Measurements from ENCODE around the gene ZNF620.

GRCh38 chr3:40490916-40491315 lies 14.9 kb upstream of the ZNF620 start:
- TF ChIP-seq CTCF (IDR thresholded peaks at IDR 0.05) (no peak), POLR2AphosphoS5 (IDR thresholded peaks at IDR 0.05) (no peak)
